ENCODE data around the gene GRIK5. TPM values are rescaled to one million over a fixed set of nuclear protein-coding genes. Genes with fewer than 3 reads are reported as not detected.

The GRIK5 gene
- total RNA-seq, 2 donors from 2014 or later: 0.42 to 0.55 TPM

- H3K4me1 Mint-ChIP-seq: peaks cover 13% of the 10 kb centered on the region
- H3K36me3 Mint-ChIP-seq (ENCODE audit: low read depth): peaks cover 3% of the 10 kb centered on the region
- no peak overlapping the region for H3K27ac Mint-ChIP-seq
- ATAC-seq (no peak), DNase-seq (no peak)
- peak overlapping the region; percentile 5 for H3K4me3 Mint-ChIP-seq
- no peaks in the 10 kb centered on the region for H3K9me3 ChIP-seq (ENCODE audit: control insufficient read depth, low read length, poor library complexity, severe bottlenecking)
- peaks cover 15% of the 10 kb centered on the region for H3K27me3 Mint-ChIP-seq
These were observed 4.5 kb downstream of the GRIK5 start for GRCh38 chr19:42065511-42065910.

GRCh38 chr19:42065051-42065450 is 5.0 kb downstream of the GRIK5 start:
- Mint-ChIP-seq H3K4me3 (no peak overlapping the region), H3K27ac (no peak overlapping the region), H3K4me1 (peaks cover 14% of the 10 kb centered on the region), H3K36me3 (ENCODE audit: low read depth) (peaks cover 3% of the 10 kb centered on the region), H3K27me3 (peaks cover 15% of the 10 kb centered on the region)
- DNase-seq (no peak), ATAC-seq (no peak)
- H3K9me3 ChIP-seq (ENCODE audit: control insufficient read depth, low read length, poor library complexity, severe bottlenecking): no peaks in the 10 kb centered on the region

DNA sequence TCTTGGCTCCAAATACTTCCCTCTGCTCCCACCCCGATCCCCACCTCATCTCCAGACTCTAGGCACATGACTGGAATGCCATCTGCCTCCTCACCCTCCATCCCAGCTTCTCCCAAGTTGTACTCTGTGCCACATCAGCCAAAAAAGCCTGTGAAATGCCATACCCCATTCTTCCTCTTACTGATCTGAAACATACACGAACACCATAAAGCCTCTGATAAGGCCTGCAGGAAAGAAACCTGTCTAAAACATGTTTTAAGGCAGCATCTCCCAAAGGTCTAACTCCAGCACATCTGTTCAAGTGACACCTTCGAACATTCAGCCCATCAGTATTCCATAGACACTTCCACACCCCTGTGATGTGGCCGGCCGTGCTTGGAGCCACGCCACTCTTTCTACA is 5.6 kb downstream of the GRIK5 start:
- peaks cover 15% of the 10 kb centered on the region for H3K27me3 Mint-ChIP-seq
- DNase-seq: no peak
- ATAC-seq: no peak
- H3K27ac Mint-ChIP-seq: no peak overlapping the region
- H3K36me3 Mint-ChIP-seq (ENCODE audit: low read depth): peaks cover 5% of the 10 kb centered on the region
- H3K4me1 Mint-ChIP-seq: peaks cover 14% of the 10 kb centered on the region
- H3K4me3 Mint-ChIP-seq: no peak overlapping the region
- H3K9me3 ChIP-seq (ENCODE audit: control insufficient read depth, low read length, poor library complexity, severe bottlenecking): no peaks in the 10 kb centered on the region

GRCh38 chr19:42062381-42062780 is 7.6 kb downstream of the GRIK5 start:
- Mint-ChIP-seq H3K27ac (no peak overlapping the region), H3K27me3 (peaks cover 15% of the 10 kb centered on the region)
- ATAC-seq: no peak

DNA sequence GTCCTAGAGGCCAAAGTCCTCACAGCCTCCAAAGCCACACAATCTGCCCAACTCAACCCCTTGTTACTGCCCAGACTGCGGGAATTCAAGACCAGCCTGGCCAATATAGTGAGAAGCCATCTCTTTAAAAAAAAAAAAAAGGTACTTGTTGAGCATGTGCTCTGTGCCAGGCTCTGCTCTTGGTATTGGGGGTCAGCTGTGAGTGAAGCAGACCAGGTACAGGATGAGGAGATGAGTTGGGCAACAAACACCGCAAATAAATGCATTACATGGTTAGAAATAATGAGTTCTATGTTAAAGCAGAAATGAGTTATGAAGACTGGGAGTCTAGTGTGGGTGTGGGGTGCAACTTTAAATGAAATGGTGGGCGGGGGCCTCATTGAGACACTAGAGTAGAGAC is 9.9 kb downstream of the GRIK5 start:
- no peaks in the 10 kb centered on the region for H3K9me3 ChIP-seq (ENCODE audit: control insufficient read depth, low read length, poor library complexity, severe bottlenecking)
- H3K27ac Mint-ChIP-seq: no peak overlapping the region
- ATAC-seq: no peak

More at GRCh38 chr19:42062381-42062780, 7.6 kb downstream of the GRIK5 start:
- Mint-ChIP-seq H3K36me3 (ENCODE audit: low read depth) (peaks cover 5% of the 10 kb centered on the region), H3K4me3 (no peak overlapping the region), H3K4me1 (peaks cover 14% of the 10 kb centered on the region)
- no peaks in the 10 kb centered on the region for H3K9me3 ChIP-seq (ENCODE audit: control insufficient read depth, low read length, poor library complexity, severe bottlenecking)
- no peak for DNase-seq

DNA sequence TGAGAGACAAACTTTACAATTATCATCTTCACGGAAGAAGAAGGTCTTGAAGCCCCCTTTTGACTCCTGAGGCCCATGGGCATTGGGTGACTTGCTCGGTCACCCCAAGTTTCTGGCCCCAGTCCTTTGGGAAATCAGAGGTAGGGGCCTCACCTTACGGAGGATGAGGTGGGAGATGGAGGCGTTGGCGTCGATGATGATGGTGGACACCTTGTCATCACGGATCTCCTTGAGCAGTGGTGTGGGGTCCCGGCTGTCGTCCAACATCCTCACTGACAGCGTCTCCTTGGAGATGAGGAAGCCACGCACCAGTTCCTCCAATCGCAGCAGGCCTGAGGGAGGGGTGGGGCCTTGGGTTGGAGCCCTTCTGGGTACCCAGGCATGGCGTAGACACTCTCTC is 10.8 kb downstream of the GRIK5 start:
- H3K27ac Mint-ChIP-seq: no peak overlapping the region
- H3K4me3 Mint-ChIP-seq: no peak overlapping the region
- peaks cover 5% of the 10 kb centered on the region for H3K36me3 Mint-ChIP-seq (ENCODE audit: low read depth)
- ATAC-seq (no peak), DNase-seq (no peak)
- H3K9me3 ChIP-seq (ENCODE audit: control insufficient read depth, low read length, poor library complexity, severe bottlenecking): no peaks in the 10 kb centered on the region
- H3K4me1 Mint-ChIP-seq: peaks cover 11% of the 10 kb centered on the region
- H3K27me3 Mint-ChIP-seq: peaks cover 21% of the 10 kb centered on the region

More for the DNA sequence above, 9.9 kb downstream of the GRIK5 start:
- H3K27me3 Mint-ChIP-seq: peaks cover 15% of the 10 kb centered on the region
- DNase-seq: no peak
- H3K36me3 Mint-ChIP-seq (ENCODE audit: low read depth): peaks cover 5% of the 10 kb centered on the region
- peaks cover 14% of the 10 kb centered on the region for H3K4me1 Mint-ChIP-seq
- H3K4me3 Mint-ChIP-seq: no peak overlapping the region

DNA sequence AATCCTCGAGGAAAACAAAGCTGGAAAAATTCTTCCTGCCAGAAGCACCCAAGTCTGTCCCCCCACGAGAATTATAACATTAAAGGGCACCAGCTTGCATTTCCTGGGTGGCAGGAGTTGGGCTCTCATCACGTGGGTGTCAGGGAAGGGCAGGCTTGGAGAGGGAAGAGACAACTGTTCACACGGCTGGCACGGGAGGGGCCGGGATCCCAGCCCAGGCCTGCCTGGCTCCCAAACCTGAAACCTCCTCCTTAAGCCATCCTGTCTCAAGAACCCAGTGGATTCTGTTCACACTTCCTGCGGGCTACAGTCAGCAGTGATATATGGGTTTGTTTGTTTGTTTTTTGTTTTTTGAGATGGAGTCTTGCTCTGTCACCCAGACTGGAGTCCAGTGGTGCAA is 12.2 kb downstream of the GRIK5 start:
- DNase-seq: no peak
- Mint-ChIP-seq H3K27ac (no peak overlapping the region), H3K36me3 (ENCODE audit: low read depth) (peaks cover 5% of the 10 kb centered on the region), H3K27me3 (peaks cover 16% of the 10 kb centered on the region), H3K4me3 (no peak overlapping the region), H3K4me1 (peaks cover 6% of the 10 kb centered on the region)
- ATAC-seq: no peak
- H3K9me3 ChIP-seq (ENCODE audit: control insufficient read depth, low read length, poor library complexity, severe bottlenecking): no peaks in the 10 kb centered on the region

- peaks cover 7% of the 10 kb centered on the region for H3K27me3 Mint-ChIP-seq
- no peaks in the 10 kb centered on the region for H3K9me3 ChIP-seq (ENCODE audit: control insufficient read depth, low read length, poor library complexity, severe bottlenecking)
- H3K27ac Mint-ChIP-seq: no peak overlapping the region
- H3K4me3 Mint-ChIP-seq: no peak overlapping the region
- peaks cover 5% of the 10 kb centered on the region for H3K4me1 Mint-ChIP-seq
- ATAC-seq (no peak), DNase-seq (no peak)
- H3K36me3 Mint-ChIP-seq (ENCODE audit: low read depth): peaks cover 2% of the 10 kb centered on the region
These were observed 15.8 kb downstream of the GRIK5 start for GRCh38 chr19:42054205-42054604.

GRCh38 chr19:42053037-42053935 is 16.7 kb downstream of the GRIK5 start:
- Mint-ChIP-seq H3K36me3 (ENCODE audit: low read depth) (peaks cover 4% of the 10 kb centered on the region), H3K4me1 (peaks cover 9% of the 10 kb centered on the region), H3K27ac (no peak overlapping the region), H3K4me3 (no peak overlapping the region), H3K27me3 (peaks cover 7% of the 10 kb centered on the region)
- no peak for ATAC-seq
- H3K9me3 ChIP-seq (ENCODE audit: control insufficient read depth, low read length, poor library complexity, severe bottlenecking): no peaks in the 10 kb centered on the region
- DNase-seq: no peak

DNA sequence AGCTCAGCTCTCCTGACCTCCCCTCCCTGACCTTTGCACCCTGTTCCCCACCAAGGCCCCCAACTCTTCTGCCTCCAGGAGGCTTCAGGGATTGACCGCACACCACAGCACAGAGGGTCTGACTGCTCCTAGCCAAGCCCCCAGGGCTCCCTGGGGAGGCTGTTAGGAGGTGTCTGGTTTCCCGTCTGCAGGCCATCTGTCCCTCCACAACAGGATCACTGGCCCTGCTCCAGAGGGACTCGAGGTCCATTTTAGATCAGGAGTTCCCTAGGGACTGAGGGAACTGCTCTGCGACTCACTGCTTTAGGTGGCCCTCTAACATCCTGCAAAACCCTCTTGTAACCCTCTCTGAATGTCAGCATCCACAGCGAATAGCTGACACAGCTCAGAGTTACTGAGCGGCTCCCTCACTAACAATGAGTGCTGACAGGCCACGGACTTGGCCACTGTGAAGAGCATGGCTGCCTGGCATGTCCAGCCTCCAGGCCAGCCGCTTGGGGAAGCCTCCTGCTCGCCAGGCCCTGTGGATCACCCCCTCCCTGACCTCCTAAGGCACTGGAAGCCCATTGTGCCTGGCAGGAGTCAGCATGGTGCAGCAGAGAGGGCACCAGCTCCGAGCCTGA is 17.7 kb downstream of the GRIK5 start:
- Mint-ChIP-seq H3K27me3 (peaks cover 7% of the 10 kb centered on the region), H3K4me1 (peaks cover 11% of the 10 kb centered on the region), H3K27ac (no peak overlapping the region), H3K4me3 (no peak overlapping the region), H3K36me3 (ENCODE audit: low read depth) (peaks cover 4% of the 10 kb centered on the region)
- DNase-seq: no peak
- ATAC-seq: no peak
- no peaks in the 10 kb centered on the region for H3K9me3 ChIP-seq (ENCODE audit: control insufficient read depth, low read length, poor library complexity, severe bottlenecking)

DNA sequence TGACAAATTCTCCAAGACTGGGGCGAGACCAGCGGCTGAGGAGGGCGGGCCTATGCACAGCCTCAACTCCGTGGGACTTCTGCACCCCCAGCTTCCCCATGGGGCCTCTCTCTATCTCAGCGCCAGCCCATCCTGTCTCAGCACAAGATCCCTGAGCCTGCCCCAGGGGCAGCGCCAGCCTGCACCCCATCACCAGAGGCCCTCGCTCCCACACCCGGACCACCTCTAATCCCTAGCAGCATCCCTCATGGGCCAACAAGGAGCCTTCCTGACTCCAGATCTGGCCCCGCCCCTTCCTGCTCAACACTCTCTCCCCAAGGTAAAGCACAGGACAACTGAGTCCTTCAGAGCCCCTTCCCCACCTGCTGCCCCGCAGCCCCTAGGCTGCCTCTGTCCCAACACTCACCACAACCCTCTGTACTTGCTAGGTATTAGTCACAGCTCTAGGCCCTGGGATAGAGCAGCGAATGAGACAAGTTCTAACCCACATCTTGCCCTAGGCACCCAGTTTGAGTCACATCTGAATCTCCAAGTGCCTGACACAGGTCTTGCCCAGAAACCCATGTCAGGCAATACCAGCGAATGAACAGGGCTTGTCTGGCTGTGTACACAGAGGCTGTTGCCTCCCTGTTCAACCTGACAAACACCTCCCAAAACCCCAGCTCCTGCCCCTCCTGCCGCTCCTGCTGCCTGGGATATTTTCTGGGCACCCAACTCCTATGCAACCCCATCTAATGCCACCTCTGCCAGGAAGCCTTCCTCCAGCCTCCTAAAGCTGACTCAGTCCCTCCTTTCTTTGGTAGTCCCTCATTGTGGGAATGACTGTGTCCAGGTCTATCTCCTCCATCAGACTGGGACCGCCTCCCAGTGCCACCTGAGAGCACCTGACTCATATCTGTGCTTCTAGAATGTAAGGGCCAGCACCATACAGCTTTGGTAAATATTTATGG is 18.6 kb downstream of the GRIK5 start:
- ATAC-seq: no peak
- Mint-ChIP-seq H3K4me3 (no peak overlapping the region), H3K27ac (no peak overlapping the region)

GRCh38 chr19:42048992-42049391 is 21.0 kb downstream of the GRIK5 start:
- peaks cover 18% of the 10 kb centered on the region for H3K27me3 Mint-ChIP-seq
- H3K27ac Mint-ChIP-seq: no peak overlapping the region
- DNase-seq: no peak
- H3K36me3 Mint-ChIP-seq (ENCODE audit: low read depth): peaks cover 4% of the 10 kb centered on the region
- ATAC-seq: no peak
- peaks cover 13% of the 10 kb centered on the region for H3K4me1 Mint-ChIP-seq
- H3K9me3 ChIP-seq (ENCODE audit: control insufficient read depth, low read length, poor library complexity, severe bottlenecking): no peaks in the 10 kb centered on the region
- H3K4me3 Mint-ChIP-seq: peak overlapping the region; percentile 79

More for the DNA sequence above, 18.6 kb downstream of the GRIK5 start:
- Mint-ChIP-seq H3K4me1 (peaks cover 11% of the 10 kb centered on the region), H3K36me3 (ENCODE audit: low read depth) (peaks cover 4% of the 10 kb centered on the region), H3K27me3 (peaks cover 7% of the 10 kb centered on the region)
- DNase-seq: no peak
- no peaks in the 10 kb centered on the region for H3K9me3 ChIP-seq (ENCODE audit: control insufficient read depth, low read length, poor library complexity, severe bottlenecking)

- peaks cover 21% of the 10 kb centered on the region for H3K27me3 Mint-ChIP-seq
- peaks cover 11% of the 10 kb centered on the region for H3K4me1 Mint-ChIP-seq
- H3K36me3 Mint-ChIP-seq (ENCODE audit: low read depth): peaks cover 4% of the 10 kb centered on the region
- no peak overlapping the region for H3K27ac Mint-ChIP-seq
- H3K4me3 Mint-ChIP-seq: no peak overlapping the region
- ATAC-seq: no peak
- no peaks in the 10 kb centered on the region for H3K9me3 ChIP-seq (ENCODE audit: control insufficient read depth, low read length, poor library complexity, severe bottlenecking)
- DNase-seq: no peak
These were observed 24.4 kb downstream of the GRIK5 start for GRCh38 chr19:42045575-42045974.
